Transverse colon (tissue), 4 donors: ENCODE results near the gene KRTAP10-1. TPM values are rescaled to one million over a fixed set of nuclear protein-coding genes. Genes with fewer than 3 reads are reported as not detected.

Source experiments
- DNase-seq: peaks from one replicate; pipeline ENCODE4 v3.0.0-alpha.2; 2019
- H3K27ac ChIP-seq, 4 donors: fragments of 200-600 bp; sonication (generic); 2 replicates each; pipeline ENCODE4 v1.5.1; 2016 to 2018; ENCODE audit warnings: inconsistent platforms in 4 of 4
- H3K27me3 ChIP-seq: fragments of 200-600 bp; sonication (generic); 2 replicates; pipeline ENCODE4 v1.5.1; 2017; ENCODE audit warnings: inconsistent platforms
- H3K36me3 ChIP-seq, 4 donors: fragments of 200-600 bp; sonication (generic); 2 replicates each; pipeline ENCODE4 v1.5.1; 2017 to 2019; ENCODE audit warnings: inconsistent platforms in 4 of 4
- H3K4me1 ChIP-seq, 4 donors: fragments of 200-600 bp; sonication (generic); 2 replicates each; pipeline ENCODE4 v1.5.1; 2017 to 2020; ENCODE audit warnings: inconsistent platforms in 4 of 4
- H3K4me3 ChIP-seq, 4 donors: fragments of 200-600 bp; sonication (generic); 1 replicate in 1 of 4; 2 replicates in 3 of 4; pipeline versions ENCODE4 v1.5.1 to v1.6.1; 2017 to 2019; ENCODE audit warnings: inconsistent platforms in 4 of 4
- H3K9me3 ChIP-seq, 2 donors: fragments of 200-600 bp; sonication (generic); 2 replicates each; pipeline ENCODE4 v1.5.1; 2017 to 2019; ENCODE audit warnings: inconsistent platforms in 2 of 2
- CTCF ChIP-seq, 5 experiments: fragments of 200-600 bp in 3 of 5; fragments of 450-650 bp in 2 of 5; sonication (generic) in 3 of 5; IDR thresholded peaks; 1 replicate in 2 of 5; 2 replicates in 3 of 5; pipeline ENCODE4 v1.5.1; 2016 to 2017; ENCODE audit warnings: antibody characterized with exemption in 5 of 5, inconsistent platforms in 3 of 5, mild to moderate bottlenecking in 2 of 5, moderate library complexity in 1 of 5
- EP300 ChIP-seq: sonication (generic); formaldehyde crosslinking; IDR thresholded peaks from one replicate; pipeline ENCODE4 v1.6.1; 2017; ENCODE audit warnings: antibody characterized with exemption, low read depth
- POLR2A ChIP-seq: fragments of 450-650 bp; IDR thresholded peaks from one replicate; pipeline ENCODE4 v1.6.1; 2016; ENCODE audit warnings: antibody characterized with exemption, mild to moderate bottlenecking, moderate library complexity
- POLR2AphosphoS5 ChIP-seq, 3 donors: sonication (generic); formaldehyde crosslinking; IDR thresholded peaks; one replicate each; pipeline ENCODE4 v1.6.1; 2016; ENCODE audit warnings: antibody characterized with exemption in 3 of 3
- WGBS, 2 donors: methylation state at CpG; one replicate each; pipeline ENCODE4 v1.1.5; 2018; ENCODE audit warnings: low coverage in 1 of 2; 5-methylcytosine and 5-hydroxymethylcytosine counted together
- in situ Hi-C, 4 donors: fragments of 200-750 bp; cut with MboI; loops; one replicate each; pipeline versions ENCODE4 v1.15.0 to v1.15.1; 2017; ENCODE audit warnings: low sequenced_read_pairs in 3 of 4, low pct_ligation_motif_present in 1 of 4, low pct_unique_long_range_greater_than_20kb in 1 of 4
- intact Hi-C: fragments of 100-400 bp; cut with DNase I; formaldehyde crosslinking; loops from one replicate; pipeline ENCODE4 v1.15.1; 2023; ENCODE audit warnings: low total_unique reads
- total RNA-seq, 4 donors: library from RNA; depleted of rRNA; stranded (reverse); fragments of >200 nt; gene quantifications; one replicate each; pipeline ENCODE4 v1.1.0, GENCODE V29; 2016

Gene KRTAP10-1
- total RNA-seq, 4 donors from 2014 or later = not detected

- no peaks in the 10 kb centered on the region for H3K27me3 ChIP-seq
Observed at GRCh38 chr21:44515359-44516165, 24.4 kb downstream of the KRTAP10-1 start.

GRCh38 chr21:44514746-44515358, 25.1 kb downstream of the KRTAP10-1 start:
- in situ Hi-C loops = loop anchor here in 2 of 4 donors (10.0 to 25.0 kb wide), 2 partner anchors 272 to 280 kb away; no protein-coding TSS in a partner anchor
- 70 to 78% methylated on average over 4 to 11 of the region's 11 CpGs for WGBS, 2 donors
- H3K4me1 ChIP-seq = peaks cover 0 to 6% (median 3%) of the 10 kb centered on the region in 4 donors
- H3K36me3 ChIP-seq = no peaks in the 10 kb centered on the region
- TF ChIP-seq CTCF (IDR thresholded peaks at IDR 0.05) = no peak
- TF ChIP-seq POLR2A = no peak
- TF ChIP-seq POLR2AphosphoS5 (IDR thresholded peaks at IDR 0.05) = no peak
- TF ChIP-seq EP300 = no peak
- no peak for DNase-seq
- no peaks in the 10 kb centered on the region for H3K9me3 ChIP-seq
- intact Hi-C loops = no loop called here
- no peak overlapping the region for H3K4me3 ChIP-seq
- no peak overlapping the region for H3K27ac ChIP-seq
- peaks cover 6% of the 10 kb centered on the region for H3K27me3 ChIP-seq

More at GRCh38 chr21:44515359-44516165, 24.4 kb downstream of the KRTAP10-1 start:
- intact Hi-C loops = no loop called here
- no peaks in the 10 kb centered on the region for H3K9me3 ChIP-seq
- no peak overlapping the region for H3K27ac ChIP-seq
- TF ChIP-seq EP300 (no peak), CTCF (IDR thresholded peaks at IDR 0.05) (no peak), POLR2AphosphoS5 (IDR thresholded peaks at IDR 0.05) (no peak), POLR2A (no peak)
- DNase-seq = no peak
- WGBS, 2 donors = 86 to 89% methylated on average over 10 to 32 of the region's 32 CpGs
- in situ Hi-C loops = loop anchor here in 2 of 4 donors (10.0 to 25.0 kb wide), 2 partner anchors 272 to 279 kb away; no protein-coding TSS in a partner anchor
- H3K4me3 ChIP-seq = no peak overlapping the region
- no peaks in the 10 kb centered on the region for H3K36me3 ChIP-seq
- peaks cover 0 to 3% (median under 1%) of the 10 kb centered on the region in 4 donors for H3K4me1 ChIP-seq

GRCh38 chr21:44514218-44514520, 25.8 kb downstream of the KRTAP10-1 start:
- no peaks in the 10 kb centered on the region for H3K9me3 ChIP-seq
- H3K4me3 ChIP-seq = no peak overlapping the region
- DNase-seq = no peak
- intact Hi-C loops (no loop called here), in situ Hi-C loops (loop anchor here in 2 of 4 donors (10.0 to 25.0 kb wide), 2 partner anchors 273 to 281 kb away; no protein-coding TSS in a partner anchor)
- no peak overlapping the region for H3K27ac ChIP-seq
- TF ChIP-seq EP300 (no peak), CTCF (IDR thresholded peaks at IDR 0.05) (no peak), POLR2A (no peak), POLR2AphosphoS5 (IDR thresholded peaks at IDR 0.05) (no peak)
- peaks cover 0 to 6% (median 3%) of the 10 kb centered on the region in 4 donors for H3K4me1 ChIP-seq
- whole genome bisulfite sequencing, 2 donors = 85% methylated on average over 7 of the region's 7 CpGs; no CpG with 5 or more reads in 1 of the 2 donors
- H3K27me3 ChIP-seq = peaks cover 6% of the 10 kb centered on the region
- no peaks in the 10 kb centered on the region for H3K36me3 ChIP-seq

GRCh38 chr21:44513389-44514217, 26.4 kb downstream of the KRTAP10-1 start:
- no peak for DNase-seq
- H3K9me3 ChIP-seq = no peaks in the 10 kb centered on the region
- no peak overlapping the region for H3K27ac ChIP-seq
- intact Hi-C loops = no loop called here
- WGBS, 2 donors = 67% methylated on average over 12 of the region's 15 CpGs; no CpG with 5 or more reads in 1 of the 2 donors
- H3K36me3 ChIP-seq = no peaks in the 10 kb centered on the region
- H3K4me3 ChIP-seq = no peak overlapping the region
- peaks cover 10% of the 10 kb centered on the region for H3K27me3 ChIP-seq
- in situ Hi-C loops = loop anchor here in 2 of 4 donors (10.0 to 25.0 kb wide), 2 partner anchors 274 to 281 kb away; no protein-coding TSS in a partner anchor
- peaks cover 0 to 6% (median 3%) of the 10 kb centered on the region in 4 donors for H3K4me1 ChIP-seq
- no peak for TF ChIP-seq EP300
- no peak for TF ChIP-seq POLR2AphosphoS5 (IDR thresholded peaks at IDR 0.05)
